Keratinocyte (primary cell): ENCODE measurements around the gene PTPRD.

Experiments
- CTCF ChIP-seq, 3 experiments: IDR thresholded peaks in 1 of 3; conservative IDR thresholded peaks in 1 of 3; optimal IDR thresholded peaks in 1 of 3; 2 replicates in 2 of 3; 3 replicates in 1 of 3; pipeline versions ENCODE3 to v1.5.1; 2011; ENCODE audit warnings: low read length in 3 of 3, mild to moderate bottlenecking in 3 of 3, moderate library complexity in 2 of 3, control low read depth in 1 of 3, inconsistent platforms in 1 of 3; ENCODE audit not compliant: insufficient read depth in 2 of 3; ENCODE audit errors: extremely low read depth in 1 of 3
- EZH2 ChIP-seq: IDR thresholded peaks from one replicate; pipeline ENCODE4 v1.6.1; 2012; ENCODE audit warnings: inconsistent platforms, mild to moderate bottlenecking, low read length, moderate library complexity

GRCh38 chr9:8869812-8870211, 1743.0 kb downstream of the PTPRD start:
- TF ChIP-seq CTCF (optimal IDR thresholded peaks at IDR 0.05 in 1 of 3, IDR thresholded peaks at IDR 0.05 in 1 of 3, conservative IDR thresholded peaks at IDR 0.05 in 1 of 3; ENCODE audit: extremely low read depth in 1 of 3, insufficient read depth in 2 of 3, low read length in 3 of 3): no peak
- no peak for TF ChIP-seq EZH2
